ENCODE data around the gene ZNF362.

Gene ZNF362

GRCh38 chr1:33342041-33342723 is 85.9 kb downstream of the ZNF362 start:
- TF ChIP-seq CTCF (IDR thresholded peaks at IDR 0.05; ENCODE audit: low read depth, low read length, missing control alignments): no peak
- peak overlapping the region; percentile 18 for H3K4me3 ChIP-seq (replicated peaks; ENCODE audit: low read depth, low read length)
- peak; percentile 96 for DNase-seq (ENCODE audit: extremely low read depth, low read depth)

GRCh38 chr1:33343539-33343938 is 87.2 kb downstream of the ZNF362 start:
- no peak for TF ChIP-seq CTCF (IDR thresholded peaks at IDR 0.05; ENCODE audit: low read depth, low read length, missing control alignments)
- H3K4me3 ChIP-seq (replicated peaks; ENCODE audit: low read depth, low read length): no peak overlapping the region
- DNase-seq (ENCODE audit: extremely low read depth, low read depth): no peak

GRCh38 chr1:33344896-33345560 is 88.7 kb downstream of the ZNF362 start:
- no peak for TF ChIP-seq CTCF (IDR thresholded peaks at IDR 0.05; ENCODE audit: low read depth, low read length, missing control alignments)
- no peak for DNase-seq (ENCODE audit: extremely low read depth, low read depth)
- peak overlapping the region; percentile 69 for H3K4me3 ChIP-seq (replicated peaks; ENCODE audit: low read depth, low read length)

- peak overlapping the region; percentile 69 for H3K4me3 ChIP-seq (replicated peaks; ENCODE audit: low read depth, low read length)
- DNase-seq (ENCODE audit: extremely low read depth, low read depth): no peak
- TF ChIP-seq CTCF (IDR thresholded peaks at IDR 0.05; ENCODE audit: low read depth, low read length, missing control alignments): no peak
Observed at GRCh38 chr1:33346533-33346926, 90.2 kb downstream of the ZNF362 start.

GRCh38 chr1:33346927-33347649 is 90.8 kb downstream of the ZNF362 start:
- peak overlapping the region; percentile 69 for H3K4me3 ChIP-seq (replicated peaks; ENCODE audit: low read depth, low read length)
- DNase-seq (ENCODE audit: extremely low read depth, low read depth): peak; percentile 95
- no peak for TF ChIP-seq CTCF (IDR thresholded peaks at IDR 0.05; ENCODE audit: low read depth, low read length, missing control alignments)

GRCh38 chr1:33347650-33347992 is 91.3 kb downstream of the ZNF362 start:
- no peak for DNase-seq (ENCODE audit: extremely low read depth, low read depth)
- peak overlapping the region; percentile 69 for H3K4me3 ChIP-seq (replicated peaks; ENCODE audit: low read depth, low read length)
- no peak for TF ChIP-seq CTCF (IDR thresholded peaks at IDR 0.05; ENCODE audit: low read depth, low read length, missing control alignments)

Measured in HFF-Myc (cell line).